Transverse colon (tissue), 4 donors: Measurements from ENCODE around the gene EGFL6.

Experiments
- EP300 ChIP-seq: sonication (generic); formaldehyde crosslinking; IDR thresholded peaks from one replicate; pipeline ENCODE4 v1.6.1; 2017; ENCODE audit warnings: antibody characterized with exemption, low read depth
- POLR2A ChIP-seq: fragments of 450-650 bp; IDR thresholded peaks from one replicate; pipeline ENCODE4 v1.6.1; 2016; ENCODE audit warnings: antibody characterized with exemption, mild to moderate bottlenecking, moderate library complexity
- POLR2AphosphoS5 ChIP-seq, 3 donors: sonication (generic); formaldehyde crosslinking; IDR thresholded peaks; one replicate each; pipeline ENCODE4 v1.6.1; 2016; ENCODE audit warnings: antibody characterized with exemption in 3 of 3
- TF ChIP-seq, protein P1 (sequence below), 5 experiments: fragments of 200-600 bp in 3 of 5; fragments of 450-650 bp in 2 of 5; sonication (generic) in 3 of 5; IDR thresholded peaks; 1 replicate in 2 of 5; 2 replicates in 3 of 5; pipeline ENCODE4 v1.5.1; 2016 to 2017; ENCODE audit warnings: antibody characterized with exemption in 5 of 5, inconsistent platforms in 3 of 5, mild to moderate bottlenecking in 2 of 5, moderate library complexity in 1 of 5

DNA sequence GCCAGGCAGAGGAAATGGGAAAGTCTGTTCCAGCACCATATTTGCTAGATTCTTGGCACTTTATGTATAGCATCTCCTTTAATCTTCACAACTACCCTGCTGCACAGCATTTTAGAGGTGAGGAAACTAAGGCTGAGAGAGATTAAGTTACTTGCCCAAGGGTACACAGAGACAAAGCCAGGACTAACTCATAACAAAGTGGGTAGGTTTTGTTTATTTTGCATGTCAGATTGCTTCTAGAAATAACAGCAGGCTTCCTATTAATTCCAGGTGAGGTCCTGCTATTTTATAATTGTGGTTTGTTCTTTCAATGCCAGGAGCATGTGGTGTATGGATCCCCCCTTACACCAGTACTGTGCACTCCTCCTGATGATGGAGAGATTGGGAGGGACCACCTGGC is 98.5 kb downstream of the EGFL6 start:
- TF ChIP-seq, protein P1, sequence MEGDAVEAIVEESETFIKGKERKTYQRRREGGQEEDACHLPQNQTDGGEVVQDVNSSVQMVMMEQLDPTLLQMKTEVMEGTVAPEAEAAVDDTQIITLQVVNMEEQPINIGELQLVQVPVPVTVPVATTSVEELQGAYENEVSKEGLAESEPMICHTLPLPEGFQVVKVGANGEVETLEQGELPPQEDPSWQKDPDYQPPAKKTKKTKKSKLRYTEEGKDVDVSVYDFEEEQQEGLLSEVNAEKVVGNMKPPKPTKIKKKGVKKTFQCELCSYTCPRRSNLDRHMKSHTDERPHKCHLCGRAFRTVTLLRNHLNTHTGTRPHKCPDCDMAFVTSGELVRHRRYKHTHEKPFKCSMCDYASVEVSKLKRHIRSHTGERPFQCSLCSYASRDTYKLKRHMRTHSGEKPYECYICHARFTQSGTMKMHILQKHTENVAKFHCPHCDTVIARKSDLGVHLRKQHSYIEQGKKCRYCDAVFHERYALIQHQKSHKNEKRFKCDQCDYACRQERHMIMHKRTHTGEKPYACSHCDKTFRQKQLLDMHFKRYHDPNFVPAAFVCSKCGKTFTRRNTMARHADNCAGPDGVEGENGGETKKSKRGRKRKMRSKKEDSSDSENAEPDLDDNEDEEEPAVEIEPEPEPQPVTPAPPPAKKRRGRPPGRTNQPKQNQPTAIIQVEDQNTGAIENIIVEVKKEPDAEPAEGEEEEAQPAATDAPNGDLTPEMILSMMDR (IDR thresholded peaks at IDR 0.05) = no peak
- TF ChIP-seq POLR2A = no peak
- TF ChIP-seq POLR2AphosphoS5 (IDR thresholded peaks at IDR 0.05) = no peak
- no peak for TF ChIP-seq EP300
